Measurements from ENCODE around the gene PFN4.

PFN4 gene

GRCh38 chr2:24076849-24077534, 46.1 kb downstream of the PFN4 start:
- DNase-seq, result no peak

- DNase-seq, result peak; percentile 100
Measured at GRCh38 chr2:24075915-24076848, 47.0 kb downstream of the PFN4 start, which contains the start of gene SF3B6. Gene SF3B6, minus strand, starts transcription at chr2:24076326. Its CDS starts 97 bp downstream, at chr2:24076229.

GRCh38 chr2:24075259-24075658, 47.9 kb downstream of the PFN4 start:
- no peak for DNase-seq

GRCh38 chr2:24073816-24074215, 49.3 kb downstream of the PFN4 start:
- DNase-seq, result no peak

GRCh38 chr2:24072259-24072658, 50.9 kb downstream of the PFN4 start:
- no peak for DNase-seq

GRCh38 chr2:24065341-24065740, 57.8 kb downstream of the PFN4 start:
- no peak for DNase-seq

All from NCI-H1436 (cell line).